SK-N-MC (cell line): Measurements from ENCODE around the gene XPO6.

Experiments
- EZH2 ChIP-seq: fragments of 200-600 bp; sonication (generic); IDR thresholded peaks from one replicate; pipeline ENCODE4 v1.6.1; 2017; ENCODE audit warnings: antibody characterized with exemption
- POLR2AphosphoS5 ChIP-seq: IDR thresholded peaks from 2 replicates; pipeline ENCODE4 v1.6.1; 2012; ENCODE audit warnings: mild to moderate bottlenecking, low read depth, low read length, borderline replicate concordance

DNA sequence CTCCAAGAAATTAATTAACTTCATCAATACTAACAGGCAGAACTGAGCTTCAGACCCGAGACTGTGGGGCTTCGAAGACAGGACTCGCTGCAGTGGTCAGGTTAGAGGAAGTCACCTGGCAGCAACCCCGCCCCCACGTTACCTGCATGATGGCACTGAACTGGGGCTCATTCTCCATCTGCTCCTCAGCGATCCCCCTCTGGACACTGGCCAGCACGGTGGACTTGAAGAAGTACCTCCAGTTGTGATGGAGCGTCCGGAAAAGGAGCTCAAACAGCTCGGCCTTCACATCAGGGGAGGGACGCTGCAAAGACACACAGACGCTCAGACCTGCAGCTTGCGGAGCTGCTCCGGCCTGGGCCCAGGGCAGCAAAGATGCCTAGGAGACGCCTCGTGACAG is 107.4 kb downstream of the XPO6 start:
- TF ChIP-seq POLR2AphosphoS5 (no peak), EZH2 (no peak)
